ENCODE data around the gene SEMA5B. TPM values are rescaled to one million over a fixed set of nuclear protein-coding genes. Genes with fewer than 3 reads are reported as not detected.

SEMA5B gene
- total and polyA plus RNA-seq, 9 of the 15 experiments (the other 6 are each of a cell fraction or from before 2014, with no cell fraction given) = not detected

GRCh38 chr3:122994954-122995353 lies 32.6 kb downstream of the SEMA5B start (continued):
- TF ChIP-seq C11orf30 (IDR thresholded peaks at IDR 0.05; ENCODE audit: low read depth) = no peak
- TF ChIP-seq CREB3 (tag; conservative IDR thresholded peaks at IDR 0.05; ENCODE audit: low read depth) = no peak
- TF ChIP-seq CREBBP (IDR thresholded peaks at IDR 0.05; ENCODE audit: low read depth, low read length) = no peak
- no peak for TF ChIP-seq E2F1 (CRISPR knock-in tag; IDR thresholded peaks at IDR 0.05)

- no peaks in the 10 kb centered on the region; a peak in 2 of 5 replicates for H3K4me1 ChIP-seq (replicated peaks in 1 of 2; ENCODE audit: control insufficient read depth in 2 of 2, insufficient read depth in 2 of 2, low read length in 2 of 2)
- 0% methylated on average over 15 of the region's 18 CpGs for WGBS (ENCODE audit: insufficient coverage, low coverage, missing lambda C conversion rate)
- intact Hi-C loops (cut with micrococcal nuclease) (no loop called here), in situ Hi-C loops (cut with MboI) (no loop called here)
- H3K27me3 ChIP-seq (ENCODE audit: control insufficient read depth in 2 of 2, insufficient read depth in 2 of 2, low read length in 2 of 2) = peaks cover 10 to 72% of the 10 kb centered on the region in 2 experiments; a peak in 4 of 5 replicates
- H4K20me1 ChIP-seq (replicated peaks; ENCODE audit: control insufficient read depth, insufficient read depth, low read length) = peaks cover 8% of the 10 kb centered on the region; the same call in 1 of the 2 replicates
- no TSS peak for BruUV-seq (replicated peaks)
- ChIA-PET CTCF (ENCODE audit: low intra/inter-chr PET ratio) (no interaction called here), POLR2A (interaction anchor here (1.1 to 1.6 kb wide), 2 partner anchors 8 to 12 kb away, joined by 3 to 4 read pairs; no protein-coding TSS in a partner anchor)
- no peak overlapping the region for H3K4me3 ChIP-seq
- FAIRE-seq (no peak), DNase-seq (ENCODE audit: extremely low read depth in 1 of 4, low spot score in 3 of 4) (no peak), ATAC-seq (no peak)
- H3K36me3 ChIP-seq (ENCODE audit: control insufficient read depth, insufficient read depth, low read length) = no peaks in the 10 kb centered on the region
- H3K9ac ChIP-seq (ENCODE audit: insufficient read depth in 1 of 2, low read depth in 2 of 2, low read length in 2 of 2) = no peak overlapping the region
- no peak overlapping the region for H3K27ac ChIP-seq (ENCODE audit: extremely low read depth, low read depth, low read length)
- TF ChIP-seq VEZF1 (CRISPR knock-in tag; IDR thresholded peaks at IDR 0.05) = peak; percentile 23; the same call in 1 of the 2 replicates
- no peak for TF ChIP-seq PHF21A (IDR thresholded peaks at IDR 0.05; ENCODE audit: borderline replicate concordance, low read depth)
- no peaks in the 10 kb centered on the region for H3K9me3 ChIP-seq (replicated peaks; ENCODE audit: control insufficient read depth, insufficient read depth, low read depth, low read length)
- no peaks in the 10 kb centered on the region for H3K9me1 ChIP-seq (ENCODE audit: control insufficient read depth, insufficient read depth, low read length)
- no peaks in the 10 kb centered on the region for H3K79me2 ChIP-seq (ENCODE audit: control insufficient read depth, insufficient read depth, low read length)
- no peak overlapping the region for H2AFZ ChIP-seq (ENCODE audit: low read depth, low read length)
- H3K4me2 ChIP-seq (ENCODE audit: insufficient read depth, low read length) = no peak overlapping the region
These were observed 34.2 kb downstream of the SEMA5B start for GRCh38 chr3:122993124-122993978.

Data from K562 (cell line).